GM04503 (cell line): ENCODE measurements around the gene OR2V1.
"Not testable (repeated sequence)": the region's sequence is repeated elsewhere in the genome, so short reads cannot be mapped to it uniquely, and the experiment has no call there.

ENCODE experiments used
- DNase-seq: peaks from one replicate; pipeline ENCODE4 v3.0.0-alpha.2; 2012; ENCODE audit warnings: low read depth

The OR2V1 gene, protein sequence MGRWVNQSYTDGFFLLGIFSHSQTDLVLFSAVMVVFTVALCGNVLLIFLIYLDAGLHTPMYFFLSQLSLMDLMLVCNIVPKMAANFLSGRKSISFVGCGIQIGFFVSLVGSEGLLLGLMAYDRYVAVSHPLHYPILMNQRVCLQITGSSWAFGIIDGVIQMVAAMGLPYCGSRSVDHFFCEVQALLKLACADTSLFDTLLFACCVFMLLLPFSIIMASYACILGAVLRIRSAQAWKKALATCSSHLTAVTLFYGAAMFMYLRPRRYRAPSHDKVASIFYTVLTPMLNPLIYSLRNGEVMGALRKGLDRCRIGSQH

GRCh38 chr5:181130832-181131496 is at the start of gene OR2V1:
Gene OR2V1 (minus strand): TSS chr5:181131169. CDS start chr5:181125304, 5,865 bp downstream.
- DNase-seq: no peak

GRCh38 chr5:181177559-181177958 is 46.6 kb upstream of the OR2V1 start:
- not testable (repeated sequence) for DNase-seq

- DNase-seq: no peak
These were observed 45.4 kb upstream of the OR2V1 start for GRCh38 chr5:181176254-181176952.

DNA sequence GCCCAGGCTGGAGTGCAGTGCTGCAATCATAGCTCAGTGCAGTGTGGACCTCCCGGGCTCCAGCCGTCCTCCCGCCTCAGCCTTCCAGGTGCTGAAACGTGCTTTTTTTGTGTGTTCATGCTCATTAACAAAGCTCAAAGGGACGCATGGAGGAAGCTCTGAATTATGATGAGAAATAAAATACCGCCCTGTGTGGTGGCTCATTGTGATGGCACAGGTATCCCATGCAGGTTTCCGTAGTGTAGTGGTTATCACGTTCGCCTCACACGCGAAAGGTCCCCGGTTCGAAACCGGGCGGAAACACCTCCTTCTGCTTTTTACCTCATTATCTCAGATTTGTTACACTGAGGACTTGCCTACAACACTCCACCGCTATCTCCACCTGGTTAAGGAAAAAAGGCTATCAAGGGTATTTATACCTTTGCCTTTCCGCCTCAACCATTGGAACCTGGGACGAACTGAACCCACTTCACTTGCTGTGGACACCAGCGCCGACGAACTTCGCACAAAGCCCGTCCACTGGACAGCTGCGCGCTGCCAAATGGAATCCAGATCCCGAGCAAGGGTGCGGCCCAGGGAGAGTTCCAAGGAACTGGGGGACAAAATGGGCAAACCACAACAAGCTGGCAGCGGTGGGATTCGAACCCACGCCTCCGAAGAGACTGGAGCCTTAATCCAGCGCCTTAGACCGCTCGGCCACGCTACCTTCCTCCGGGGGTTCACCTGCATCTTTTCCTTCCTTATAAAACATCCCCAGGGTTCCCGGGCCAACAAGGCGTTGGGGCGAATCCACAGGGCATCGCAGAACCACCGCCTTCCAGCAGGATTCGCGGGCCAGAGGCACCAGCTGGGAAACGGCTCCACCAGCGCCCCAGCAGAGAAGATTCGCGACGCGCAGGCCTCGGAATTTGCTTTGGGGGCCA is 42.7 kb upstream of the OR2V1 start:
- DNase-seq: no peak

DNA sequence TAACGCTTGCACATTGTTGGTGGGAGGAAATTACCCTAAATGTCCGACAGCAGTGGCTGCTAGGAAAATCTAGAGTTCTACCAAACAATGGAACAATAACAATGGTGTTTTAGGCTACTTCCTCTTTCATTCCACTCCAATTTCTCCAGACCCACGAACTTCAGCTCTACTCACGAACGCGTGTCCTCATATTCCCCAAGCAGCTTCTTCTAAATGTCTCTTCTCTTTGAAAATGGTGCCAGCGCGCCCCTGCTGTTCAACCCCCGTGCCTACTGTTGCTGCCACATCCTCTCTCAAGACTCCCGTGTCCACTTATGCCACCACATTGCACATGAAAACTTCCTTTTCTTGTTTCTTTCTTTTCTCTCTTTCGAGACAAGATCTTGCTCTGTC is 42.1 kb upstream of the OR2V1 start:
- no peak for DNase-seq

DNA sequence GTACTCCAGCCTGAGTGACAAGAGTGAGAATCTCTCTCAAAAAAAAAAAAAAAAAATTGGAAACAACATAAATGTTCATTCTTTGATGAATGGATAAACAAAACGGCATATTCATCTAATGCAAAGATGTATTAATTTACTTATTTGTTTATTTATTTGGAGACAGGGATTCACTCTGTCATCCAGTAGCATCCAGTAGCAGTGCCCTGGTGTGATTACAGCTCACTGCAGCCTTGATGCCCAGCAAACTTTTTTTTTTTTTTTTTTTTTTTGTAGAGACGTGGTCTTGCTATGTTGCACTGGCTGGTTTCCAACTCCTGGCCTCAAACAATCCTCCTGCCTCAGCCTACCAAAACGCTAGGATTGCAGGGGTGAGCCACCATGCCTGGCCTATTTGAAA is 40.8 kb upstream of the OR2V1 start:
- no peak for DNase-seq

- DNase-seq: no peak
These were observed 40.0 kb upstream of the OR2V1 start for GRCh38 chr5:181170996-181171395.

- no peak for DNase-seq
These were observed 39.4 kb upstream of the OR2V1 start for GRCh38 chr5:181170237-181170825.

DNA sequence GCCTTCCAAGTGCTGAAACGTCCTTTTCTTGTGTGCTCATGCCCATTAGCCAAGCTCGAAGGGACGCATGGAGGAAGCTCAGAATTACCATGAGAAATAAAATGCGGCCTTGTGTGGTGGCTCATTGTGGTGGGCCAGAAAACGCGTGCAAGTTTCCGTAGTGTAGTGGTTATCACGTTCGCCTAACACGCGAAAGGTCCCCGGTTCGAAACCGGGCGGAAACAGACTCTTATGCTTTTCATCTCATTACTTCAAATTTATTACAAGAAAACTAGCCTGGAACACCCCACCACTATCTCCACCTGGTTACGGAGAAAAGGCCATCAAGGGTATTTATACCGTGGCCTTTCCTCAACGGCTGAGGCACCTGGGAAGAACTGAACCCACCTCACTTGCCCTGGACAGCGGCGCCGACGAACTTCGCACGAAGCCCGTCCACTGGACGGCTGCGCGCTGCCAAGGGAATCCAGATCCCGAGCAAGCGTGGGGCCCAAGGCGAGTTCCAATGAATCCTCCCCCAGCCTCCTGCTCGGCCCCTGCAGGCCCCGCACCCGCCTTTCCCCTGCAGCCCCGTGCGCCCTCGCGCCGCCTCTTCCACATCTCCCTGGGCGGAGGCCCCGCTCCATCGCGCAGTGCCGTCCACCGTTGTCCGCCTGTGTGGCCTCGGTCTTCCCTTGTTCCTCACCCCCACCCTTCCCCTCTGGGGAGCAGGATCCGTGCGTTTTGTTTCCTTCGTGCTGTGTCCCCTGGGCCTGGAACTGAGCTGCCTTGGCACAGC is 38.7 kb upstream of the OR2V1 start:
- not testable (repeated sequence) for DNase-seq

DNA sequence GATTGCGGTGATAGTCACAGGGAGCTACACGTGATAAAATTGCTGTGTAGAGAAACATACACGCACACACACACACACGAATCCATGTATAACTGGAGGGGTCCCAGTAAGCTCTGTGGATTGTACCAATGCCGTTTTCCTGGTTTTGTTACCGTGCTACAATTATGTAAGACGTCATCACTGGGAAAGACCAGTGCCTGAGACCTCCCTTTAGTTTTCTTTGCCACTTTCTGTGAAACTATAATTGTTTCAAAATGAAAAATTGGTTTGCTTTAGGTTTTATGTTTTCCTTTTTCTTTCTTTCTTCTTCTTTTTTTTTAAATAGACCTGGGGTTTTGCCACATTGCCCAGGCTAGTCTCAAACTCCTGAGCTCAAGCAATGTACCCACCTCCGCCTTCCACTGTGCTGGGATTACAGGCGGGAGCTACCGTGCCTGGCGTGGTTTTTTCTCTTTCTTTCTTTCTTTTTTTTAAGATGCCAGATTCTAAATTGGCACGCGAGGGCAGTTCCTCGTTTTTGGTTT is 37.7 kb upstream of the OR2V1 start:
- no peak for DNase-seq

- DNase-seq: no peak
These were observed 37.0 kb upstream of the OR2V1 start for GRCh38 chr5:181167814-181168488.

DNA sequence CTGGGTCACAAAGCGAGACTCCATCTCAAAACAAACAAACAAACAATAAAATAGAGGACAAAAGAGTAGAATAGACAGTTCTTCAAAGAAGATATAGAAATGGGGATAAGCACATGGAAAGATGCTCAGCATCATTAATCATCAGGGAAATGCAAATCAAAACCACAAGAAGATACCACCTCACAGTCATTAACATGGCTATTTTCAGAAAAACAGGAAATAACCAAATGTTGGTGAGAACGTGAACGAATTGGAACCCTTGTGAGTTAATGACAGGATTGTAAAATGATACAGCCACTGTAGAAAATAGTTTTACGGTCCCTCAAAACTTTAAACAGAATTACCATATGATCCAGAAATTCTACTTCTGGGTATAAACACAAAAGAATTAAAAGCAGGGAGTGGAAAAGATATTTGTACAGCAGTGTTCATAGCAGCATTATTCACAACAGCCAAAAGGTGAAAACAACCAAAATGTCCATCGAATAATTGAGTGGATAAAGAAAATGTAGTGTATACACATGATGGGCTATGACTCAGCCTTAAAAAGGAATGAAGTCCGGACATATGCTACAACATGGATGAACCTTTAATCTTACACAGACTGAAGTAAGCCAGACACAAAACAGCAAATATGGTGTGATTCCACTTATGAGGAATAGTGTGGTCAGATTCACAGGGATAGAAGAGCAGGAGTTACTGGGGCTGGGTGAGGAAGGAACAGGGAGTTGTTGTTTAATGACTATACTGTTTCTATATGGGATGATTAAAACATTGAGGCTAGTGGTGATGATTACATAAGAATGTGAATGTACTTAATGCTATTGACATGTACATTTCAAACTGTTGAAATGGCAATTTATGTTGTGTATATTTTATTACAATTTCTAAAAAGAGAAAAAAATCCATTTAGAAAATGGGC is 36.1 kb upstream of the OR2V1 start:
- DNase-seq: no peak

- no peak for DNase-seq
These were observed 33.3 kb upstream of the OR2V1 start for GRCh38 chr5:181164076-181164952.

GRCh38 chr5:181163487-181164075 is 32.6 kb upstream of the OR2V1 start:
- DNase-seq: no peak

DNA sequence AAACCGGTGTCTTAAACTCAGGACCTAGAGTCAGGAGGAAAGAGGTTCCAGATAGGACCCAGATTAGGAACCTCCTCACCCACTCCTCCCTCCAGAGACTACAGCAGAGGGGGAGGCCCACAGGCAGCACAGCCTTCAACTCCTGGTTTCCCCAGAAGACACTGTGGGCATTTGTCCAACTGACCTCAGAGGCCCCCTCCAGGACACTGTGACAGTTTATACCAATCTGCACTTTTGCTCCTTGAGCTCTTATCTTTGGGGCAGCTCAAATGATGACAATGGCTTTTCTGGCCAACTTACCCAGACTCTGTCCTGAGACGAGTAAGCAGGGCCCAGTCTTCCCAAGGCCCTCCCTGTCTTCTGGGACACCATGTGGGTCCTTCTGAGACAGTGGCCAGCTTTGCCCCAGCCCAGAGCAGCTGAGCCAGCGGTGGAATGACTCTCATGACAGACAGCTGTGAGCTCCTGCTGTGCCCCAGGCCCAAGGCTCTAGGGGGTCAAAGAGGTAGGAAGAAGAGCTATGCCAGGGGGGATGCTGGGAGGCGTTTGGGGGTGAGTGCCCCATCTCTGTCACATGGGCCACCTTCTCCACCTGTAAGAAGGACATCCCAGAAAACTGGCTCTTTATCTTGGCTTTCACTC is 30.7 kb upstream of the OR2V1 start:
- no peak for DNase-seq

DNA sequence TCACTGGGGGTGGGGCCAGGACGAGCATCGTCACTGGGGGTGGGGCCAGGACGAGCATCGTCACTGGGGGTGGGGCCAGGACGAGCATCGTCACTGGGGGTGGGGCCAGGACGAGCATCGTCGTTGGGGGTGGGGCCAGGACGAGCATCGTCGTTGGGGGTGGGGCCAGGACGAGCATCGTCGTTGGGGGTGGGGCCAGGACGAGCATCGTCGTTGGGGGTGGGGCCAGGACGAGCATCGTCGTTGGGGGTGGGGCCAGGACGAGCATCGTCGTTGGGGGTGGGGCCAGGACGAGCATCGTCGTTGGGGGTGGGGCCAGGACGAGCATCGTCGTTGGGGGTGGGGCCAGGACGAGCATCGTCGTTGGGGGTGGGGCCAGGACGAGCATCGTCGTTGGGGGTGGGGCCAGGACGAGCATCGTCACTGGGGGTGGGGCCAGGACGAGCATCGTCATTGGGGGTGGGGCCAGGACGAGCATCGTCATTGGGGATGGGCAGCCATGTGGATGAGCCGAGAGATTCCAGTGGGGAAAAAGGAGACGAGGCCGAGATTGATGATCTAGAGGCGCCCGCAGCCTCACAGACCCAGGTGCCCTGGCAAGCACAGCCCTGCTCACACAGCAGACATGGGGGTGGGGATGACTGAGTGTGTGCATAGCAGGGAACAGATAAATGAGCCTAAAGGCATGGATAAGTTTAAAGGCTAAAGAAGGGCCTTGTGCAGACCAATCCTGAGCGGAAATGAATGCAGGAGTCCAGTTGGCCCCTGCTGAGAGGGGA is 30.0 kb upstream of the OR2V1 start:
- DNase-seq: not testable (repeated sequence)
